Activated naive CD8-positive, alpha-beta T cell treated with anti-CD3 and anti-CD28 coated beads for 36 hours (primary cell): Measurements from ENCODE around the gene CCDC50. TPM values are rescaled to one million over a fixed set of nuclear protein-coding genes. Genes with fewer than 3 reads are reported as not detected.

Experiments used
- DNase-seq: peaks from one replicate; pipeline ENCODE4 v3.0.0; 2021
- H3K27ac Mint-ChIP-seq: one replicate; pipeline ENCODE4 v1.8.0; 2022; ENCODE audit warnings: mild to moderate bottlenecking, moderate library complexity, mixed read lengths
- H3K27me3 Mint-ChIP-seq: one replicate; pipeline ENCODE4 v1.8.0; 2022; ENCODE audit warnings: mild to moderate bottlenecking, mixed read lengths
- H3K36me3 Mint-ChIP-seq: one replicate; pipeline ENCODE4 v1.8.0; 2021; ENCODE audit warnings: mild to moderate bottlenecking, mixed read lengths
- H3K4me1 Mint-ChIP-seq: one replicate; pipeline ENCODE4 v1.8.0; 2021; ENCODE audit warnings: mixed read lengths
- H3K4me3 Mint-ChIP-seq: one replicate; pipeline ENCODE4 v1.8.0; 2022; ENCODE audit warnings: mild to moderate bottlenecking, moderate library complexity, mixed read lengths
- H3K9me3 Mint-ChIP-seq: one replicate; pipeline ENCODE4 v1.8.0; 2022; ENCODE audit warnings: mixed read lengths
- total RNA-seq, 2 experiments: library from RNA; stranded (reverse); gene quantifications; one replicate each; pipeline ENCODE4 v1.2.3, GENCODE V29; 2021

CCDC50 gene
- total RNA-seq, 2 experiments from 2014 or later: 4.7 to 4.9 TPM

DNA sequence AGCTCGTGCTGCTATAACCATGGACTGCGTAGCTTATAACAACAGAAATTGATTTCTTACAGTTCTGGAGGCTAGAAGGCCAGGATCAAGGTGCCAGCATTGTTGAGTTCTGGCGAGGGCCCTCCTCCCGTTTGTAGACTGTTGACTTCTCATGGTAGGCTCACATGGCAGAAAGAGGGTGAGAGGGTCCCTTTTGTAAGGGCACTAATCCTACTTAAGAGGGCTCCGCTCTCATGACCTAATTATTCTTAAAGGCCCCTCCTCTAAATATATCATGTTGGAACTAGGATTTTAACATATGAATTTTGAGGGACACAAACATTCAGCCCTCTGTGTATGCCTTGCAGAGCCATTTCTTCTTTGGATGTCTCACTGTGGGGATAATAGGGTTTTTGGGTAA lies 103.0 kb downstream of the CCDC50 start:
- no peaks in the 10 kb centered on the region for H3K36me3 Mint-ChIP-seq
- H3K4me1 Mint-ChIP-seq: no peaks in the 10 kb centered on the region
- H3K27me3 Mint-ChIP-seq: no peaks in the 10 kb centered on the region
- no peak for DNase-seq
- no peak overlapping the region for H3K4me3 Mint-ChIP-seq
- no peaks in the 10 kb centered on the region for H3K9me3 Mint-ChIP-seq
- H3K27ac Mint-ChIP-seq: no peak overlapping the region

DNA sequence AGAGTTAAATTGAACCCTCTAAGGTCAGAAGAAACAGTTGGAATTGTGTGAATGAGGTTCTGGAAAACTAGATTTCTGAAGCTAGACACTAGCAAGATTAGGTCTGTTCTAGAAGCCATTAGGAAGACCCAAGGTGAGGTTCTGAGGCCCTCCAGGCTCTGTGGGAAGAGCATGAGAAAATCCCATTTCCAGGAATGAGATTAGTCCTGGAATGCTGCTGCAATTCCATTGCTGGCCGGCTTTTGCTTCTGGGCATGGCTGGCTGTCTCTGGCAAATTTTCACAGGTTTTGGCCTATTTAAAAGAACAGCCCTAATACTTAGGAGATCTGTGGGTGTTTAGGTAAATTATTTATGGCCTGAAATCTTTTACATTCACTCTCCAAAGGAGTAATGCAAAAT lies 104.8 kb downstream of the CCDC50 start:
- H3K4me1 Mint-ChIP-seq: no peaks in the 10 kb centered on the region
- H3K9me3 Mint-ChIP-seq: no peaks in the 10 kb centered on the region
- no peaks in the 10 kb centered on the region for H3K36me3 Mint-ChIP-seq
- DNase-seq: no peak
- no peak overlapping the region for H3K4me3 Mint-ChIP-seq
- no peak overlapping the region for H3K27ac Mint-ChIP-seq
- H3K27me3 Mint-ChIP-seq: no peaks in the 10 kb centered on the region

DNA sequence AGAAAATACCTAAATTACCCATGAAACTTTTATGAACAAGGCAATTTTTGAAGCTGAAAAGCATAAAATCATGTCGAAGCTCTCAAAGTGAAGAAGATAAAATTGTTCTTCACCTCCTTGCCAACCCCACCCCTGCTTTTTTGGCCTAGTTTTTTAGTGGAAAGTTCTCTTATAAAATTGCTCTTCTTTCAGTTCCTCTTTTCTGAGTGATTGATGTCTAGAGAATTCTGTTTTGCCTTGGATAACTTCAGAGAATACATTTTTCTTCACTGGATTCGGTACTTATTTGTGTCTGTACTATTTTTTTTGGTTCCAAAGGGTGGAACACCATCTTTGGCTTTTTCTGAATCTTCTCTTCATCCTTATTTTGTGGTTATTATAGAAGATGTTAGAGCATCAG lies 106.8 kb downstream of the CCDC50 start:
- Mint-ChIP-seq H3K9me3 (peaks cover 4% of the 10 kb centered on the region), H3K4me1 (no peaks in the 10 kb centered on the region), H3K27ac (no peak overlapping the region), H3K27me3 (no peaks in the 10 kb centered on the region), H3K36me3 (no peaks in the 10 kb centered on the region), H3K4me3 (no peak overlapping the region)
- no peak for DNase-seq

DNA sequence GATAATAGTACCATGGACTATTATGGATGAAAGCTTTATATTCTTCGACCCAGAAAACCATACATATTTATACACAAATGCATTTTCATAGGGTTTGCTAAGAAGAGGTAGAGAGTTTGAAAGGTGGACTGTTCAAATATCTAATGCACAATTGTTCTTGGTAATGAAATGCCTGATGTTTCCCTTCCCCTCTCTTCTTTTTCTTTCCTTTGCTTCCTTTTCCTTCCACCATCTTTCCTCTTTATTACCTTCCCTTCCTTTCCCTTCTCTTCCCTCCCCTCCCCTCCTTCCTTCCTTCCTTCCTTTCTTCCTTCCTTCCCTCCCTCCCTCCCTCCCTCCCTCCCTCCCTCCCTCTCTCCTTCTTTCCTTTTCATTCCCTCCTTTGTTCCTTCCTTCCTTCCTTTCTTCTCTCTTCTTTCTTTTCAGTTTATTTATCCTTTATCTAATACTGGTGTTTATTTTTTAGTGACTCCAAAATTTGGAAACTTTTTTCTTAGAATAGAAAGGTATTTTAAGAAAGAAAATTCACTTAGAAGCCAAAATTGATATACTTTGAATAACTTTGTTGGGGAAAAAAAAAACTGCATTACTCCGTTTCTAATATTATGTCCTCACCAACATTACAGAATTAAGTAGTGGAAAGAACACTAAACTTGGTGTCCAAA lies 109.1 kb downstream of the CCDC50 start:
- Mint-ChIP-seq H3K4me1 (no peaks in the 10 kb centered on the region), H3K27me3 (no peaks in the 10 kb centered on the region), H3K9me3 (peaks cover 4% of the 10 kb centered on the region), H3K4me3 (no peak overlapping the region), H3K36me3 (no peaks in the 10 kb centered on the region), H3K27ac (no peak overlapping the region)
- DNase-seq: no peak

DNA sequence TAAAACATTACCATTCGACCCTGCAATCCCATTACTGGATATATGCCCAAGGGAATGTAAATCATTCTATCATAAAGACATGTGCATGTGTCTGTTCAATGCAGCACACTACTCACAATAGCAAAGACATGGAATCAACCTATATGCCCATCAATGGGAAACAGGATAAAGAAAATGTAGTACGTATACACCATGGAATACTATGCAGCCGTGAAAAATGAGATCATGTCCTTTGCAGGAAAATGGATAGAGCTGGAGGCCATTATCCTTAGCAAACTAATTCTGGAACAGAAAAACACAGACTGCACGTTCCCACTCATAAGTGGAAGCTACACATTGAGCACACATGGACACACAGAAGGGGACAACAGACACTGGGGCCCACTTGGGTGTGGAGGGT lies 111.3 kb downstream of the CCDC50 start:
- Mint-ChIP-seq H3K4me3 (no peak overlapping the region), H3K27ac (no peak overlapping the region), H3K27me3 (no peaks in the 10 kb centered on the region), H3K36me3 (no peaks in the 10 kb centered on the region), H3K9me3 (peaks cover 4% of the 10 kb centered on the region), H3K4me1 (no peaks in the 10 kb centered on the region)
- DNase-seq: no peak

DNA sequence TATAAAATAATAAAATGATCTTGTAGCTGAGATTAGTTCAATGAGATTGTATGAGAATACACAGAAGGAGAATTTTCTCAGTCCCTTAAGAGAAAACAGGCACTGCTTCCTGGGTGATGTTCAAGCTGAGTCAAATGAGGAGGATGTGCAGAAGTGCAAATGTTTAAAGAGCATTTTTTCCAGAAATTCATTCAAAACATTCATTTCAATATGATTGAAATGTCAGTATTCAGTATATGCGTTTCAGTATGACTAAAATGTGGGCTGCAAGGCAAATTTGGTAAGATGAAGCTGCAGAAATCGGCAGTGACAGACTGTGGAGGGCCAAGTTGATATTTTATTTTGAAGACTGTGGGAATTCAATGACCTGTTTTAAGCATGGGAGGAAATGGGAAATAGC lies 112.5 kb downstream of the CCDC50 start:
- DNase-seq: no peak
- Mint-ChIP-seq H3K4me1 (no peaks in the 10 kb centered on the region), H3K27ac (no peak overlapping the region), H3K4me3 (no peak overlapping the region), H3K9me3 (peaks cover 4% of the 10 kb centered on the region), H3K27me3 (no peaks in the 10 kb centered on the region), H3K36me3 (no peaks in the 10 kb centered on the region)

DNA sequence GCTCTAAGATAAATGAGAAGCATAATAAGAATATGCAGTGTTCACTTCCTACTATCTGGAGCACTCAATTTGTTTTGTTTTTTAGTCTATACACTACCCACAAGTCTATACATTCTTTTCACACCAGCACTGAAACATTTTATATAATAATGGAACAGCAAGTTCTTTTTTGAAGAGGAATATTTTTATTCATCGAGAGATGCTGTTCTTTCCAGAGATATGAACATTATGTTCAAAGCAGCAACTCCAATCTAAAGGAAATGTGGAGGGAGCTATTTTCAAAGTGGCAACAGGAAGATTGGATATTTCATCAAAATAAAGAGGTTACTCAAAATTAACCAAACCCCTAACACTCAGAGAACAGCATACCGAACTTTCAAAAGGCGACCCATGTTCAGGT lies 115.4 kb downstream of the CCDC50 start:
- peaks cover 9% of the 10 kb centered on the region for H3K9me3 Mint-ChIP-seq
- H3K4me1 Mint-ChIP-seq: no peaks in the 10 kb centered on the region
- no peak for DNase-seq
- H3K36me3 Mint-ChIP-seq: no peaks in the 10 kb centered on the region
- no peaks in the 10 kb centered on the region for H3K27me3 Mint-ChIP-seq
- H3K27ac Mint-ChIP-seq: no peak overlapping the region
- no peak overlapping the region for H3K4me3 Mint-ChIP-seq

Other genes starting within 250 kb of the CCDC50 start
- gene OSTN, start 130.2 kb upstream of the CCDC50 start, total RNA-seq: not detected
- not detected for gene UTS2B, start 1.1 kb downstream of the CCDC50 start, total RNA-seq
- not detected for gene PYDC2, start 131.8 kb downstream of the CCDC50 start, total RNA-seq